Small intestine (tissue), 16 donors: ENCODE results near the gene GPR82. TPM values are rescaled to one million over a fixed set of nuclear protein-coding genes. Genes with fewer than 3 reads are reported as not detected.
"Not testable (repeated sequence)": the region's sequence is repeated elsewhere in the genome, so short reads cannot be mapped to it uniquely, and the experiment has no call there.

ENCODE experiments used
- DNase-seq, 2 donors: peaks; one replicate each; pipeline versions ENCODE4 v3.0.0 to v3.0.0-alpha.2; 2013
- FAIRE-seq: peaks from 2 replicates; lab custom pipeline; 2012; peaks lifted over from hg19 to GRCh38; lab: Jason Lieb, UNC
- H3K27ac ChIP-seq, 3 donors: one replicate each; pipeline ENCODE4 v1.5.1; 2013; ENCODE audit warnings: low read length in 2 of 3, mild to moderate bottlenecking in 2 of 3, control low read depth in 1 of 3, inconsistent platforms in 1 of 3, low read depth in 1 of 3, moderate library complexity in 1 of 3
- H3K27me3 ChIP-seq, 3 donors: one replicate each; pipeline ENCODE4 v1.6.1; 2013; ENCODE audit warnings: low read length in 3 of 3, inconsistent platforms in 1 of 3; ENCODE audit not compliant: control insufficient read depth in 3 of 3, insufficient read depth in 3 of 3
- H3K36me3 ChIP-seq, 3 donors: one replicate each; pipeline ENCODE4 v1.6.1; 2013; ENCODE audit warnings: low read length in 3 of 3, inconsistent platforms in 1 of 3, low read depth in 1 of 3, mild to moderate bottlenecking in 1 of 3, moderate library complexity in 1 of 3; ENCODE audit not compliant: control insufficient read depth in 3 of 3, insufficient read depth in 2 of 3
- H3K4me1 ChIP-seq, 3 donors: one replicate each; pipeline ENCODE4 v1.6.1; 2013; ENCODE audit warnings: low read length in 2 of 3, inconsistent platforms in 1 of 3, low read depth in 1 of 3, mild to moderate bottlenecking in 1 of 3, moderate library complexity in 1 of 3; ENCODE audit not compliant: control insufficient read depth in 3 of 3, insufficient read depth in 2 of 3
- H3K4me3 ChIP-seq, 3 donors: one replicate each; pipeline ENCODE4 v1.5.1; 2013; ENCODE audit warnings: low read length in 3 of 3, control low read depth in 1 of 3, inconsistent platforms in 1 of 3, low read depth in 1 of 3, mild to moderate bottlenecking in 1 of 3, moderate library complexity in 1 of 3
- H3K9me3 ChIP-seq, 2 donors: one replicate each; pipeline ENCODE4 v1.6.1; 2013; ENCODE audit warnings: low read depth in 1 of 2, low read length in 1 of 2; ENCODE audit not compliant: control insufficient read depth in 2 of 2, insufficient read depth in 1 of 2
- WGBS, 3 donors: extraction: QIAGEN DNeasy Blood & Tissue Kit; methylation state at CpG; one replicate each; pipeline ENCODE4 v1.1.7; 2013; 5-methylcytosine and 5-hydroxymethylcytosine counted together
- long read RNA-seq, 10 donors: transcript quantifications; one replicate each; lab custom pipeline, GENCODE V29; 2026
- polyA plus RNA-seq, 4 donors: library from polyadenylated mRNA; stranded (reverse) in 3 of 4; unstranded in 1 of 4; fragments of 200-250 nt in 3 of 4; fragments of 120-200 nt in 1 of 4; gene quantifications; one replicate each; pipeline versions ENCODE4 v1.2.1 to v1.2.3, GENCODE V29; 2013
- donor health status: healthy with polysubstance abuse.
- donor health status: control.
- donor health status: control.
- donor health status: Bipolar disorder and iron deficiency.
- donor health status: healthy.

The GPR82 gene
- 1 to 10 TPM in 1 of 4 donors, under 1 TPM in 2, not detected in 1; 0.19 to 1.3 (median 0.81) TPM for polyA plus RNA-seq
- long read RNA-seq, donor 1, transcript GPR82-201 (3 exons, 3,349 nt) = major isoform, 5 of 5 reads
- long read RNA-seq, donor 1, partial matches to known transcripts = 0 of 5 reads
- long read RNA-seq, donor 1, other reads (novel, unspliced or antisense) = 0 of 5 reads
- long read RNA-seq, donor 2, partial matches to known transcripts = 0 of 1 reads
- long read RNA-seq, donor 2, other reads (novel, unspliced or antisense) = 0 of 1 reads
- long read RNA-seq, donor 3, partial matches to known transcripts = 0 of 3 reads
- long read RNA-seq, donor 3, other reads (novel, unspliced or antisense) = 0 of 3 reads
- long read RNA-seq, donor 4 = 0 reads
- long read RNA-seq, donor 5 = 0 reads
- long read RNA-seq, donor 6, partial matches to known transcripts = 0 of 1 reads
- long read RNA-seq, donor 6, other reads (novel, unspliced or antisense) = 0 of 1 reads
- long read RNA-seq, donor 7 = 0 reads
- long read RNA-seq, donor 8 = 0 reads
- long read RNA-seq, donor 9, partial matches to known transcripts = 0 of 1 reads
- long read RNA-seq, donor 9, other reads (novel, unspliced or antisense) = 0 of 1 reads
- long read RNA-seq, donor 10, partial matches to known transcripts = 0 of 1 reads
- long read RNA-seq, donor 10, other reads (novel, unspliced or antisense) = 0 of 1 reads

- H3K9me3 ChIP-seq = peaks cover 0 to 11% of the 10 kb centered on the region in 2 donors
- DNase-seq = peak in 1 of 2 donors; percentile 8
- H3K27me3 ChIP-seq = no peaks in the 10 kb centered on the region
- H3K4me1 ChIP-seq = no peaks in the 10 kb centered on the region
- H3K4me3 ChIP-seq = peak within 1 kb of the TSS in 1 of 3 donors; percentile 19
- H3K27ac ChIP-seq = no peak within 1 kb of the TSS
- WGBS, 3 donors = 28 to 51% (median 39%) methylated on average over 2 of the region's 2 CpGs
- peaks cover 0 to 9% (median 0%) of the 10 kb centered on the region in 3 donors for H3K36me3 ChIP-seq
- no peak for FAIRE-seq
These were observed at the start of gene GPR82 for GRCh38 chrX:41723826-41724225. GPR82 (plus strand) TSS chrX:41724181; CDS start chrX:41727027, 2,846 bp downstream.

- not testable (repeated sequence) for H3K36me3 ChIP-seq, H3K4me3 ChIP-seq, DNase-seq, H3K27ac ChIP-seq, FAIRE-seq, H3K4me1 ChIP-seq, H3K9me3 ChIP-seq, H3K27me3 ChIP-seq
- WGBS, 3 donors = 91 to 96% (median 94%) methylated on average over 14 to 15 of the region's 15 CpGs
These were observed 47.6 kb upstream of the GPR82 start for GRCh38 chrX:41676361-41676760.

- no peaks in the 10 kb centered on the region for H3K9me3 ChIP-seq
- no peaks in the 10 kb centered on the region for H3K27me3 ChIP-seq
- FAIRE-seq = no peak
- H3K27ac ChIP-seq = no peak overlapping the region
- no peaks in the 10 kb centered on the region for H3K36me3 ChIP-seq
- H3K4me3 ChIP-seq = no peak overlapping the region
- no peak for DNase-seq
- H3K4me1 ChIP-seq = no peaks in the 10 kb centered on the region
- WGBS, 3 donors = 74 to 76% (median 75%) methylated on average over 6 of the region's 6 CpGs
These were observed 46.6 kb upstream of the GPR82 start for GRCh38 chrX:41677183-41678060.

- WGBS, 3 donors = 16 to 38% (median 33%) methylated on average over 3 of the region's 3 CpGs
- Histone ChIP-seq H3K27me3 (no peaks in the 10 kb centered on the region), H3K36me3 (peaks cover 0 to 9% (median 0%) of the 10 kb centered on the region in 3 donors), H3K9me3 (no peaks in the 10 kb centered on the region), H3K27ac (no peak overlapping the region), H3K4me1 (no peaks in the 10 kb centered on the region), H3K4me3 (no peak overlapping the region)
- FAIRE-seq (no peak), DNase-seq (peak in 1 of 2 donors; percentile 37)
These were observed 39.8 kb upstream of the GPR82 start for GRCh38 chrX:41684138-41684537.

GRCh38 chrX:41684940-41685339 lies 39.0 kb upstream of the GPR82 start:
- 69 to 86% (median 76%) methylated on average over 2 of the region's 2 CpGs for WGBS, 3 donors
- FAIRE-seq = no peak
- H3K36me3 ChIP-seq = peaks cover 0 to 9% (median 0%) of the 10 kb centered on the region in 3 donors

GRCh38 chrX:41686788-41687187 lies 37.2 kb upstream of the GPR82 start:
- DNase-seq (no peak), FAIRE-seq (peak; percentile 93)
- H3K9me3 ChIP-seq = no peaks in the 10 kb centered on the region
- H3K4me3 ChIP-seq = no peak overlapping the region
- no peaks in the 10 kb centered on the region for H3K27me3 ChIP-seq
- H3K4me1 ChIP-seq = no peaks in the 10 kb centered on the region
- no peak overlapping the region for H3K27ac ChIP-seq
- WGBS, 3 donors = 68 to 80% (median 78%) methylated on average over 4 of the region's 4 CpGs
- H3K36me3 ChIP-seq = peaks cover 0 to 9% (median 0%) of the 10 kb centered on the region in 3 donors

More at GRCh38 chrX:41684940-41685339, 39.0 kb upstream of the GPR82 start:
- no peaks in the 10 kb centered on the region for H3K9me3 ChIP-seq
- H3K4me3 ChIP-seq = no peak overlapping the region
- no peak overlapping the region for H3K27ac ChIP-seq
- DNase-seq = no peak
- no peaks in the 10 kb centered on the region for H3K4me1 ChIP-seq
- H3K27me3 ChIP-seq = no peaks in the 10 kb centered on the region

GRCh38 chrX:41688156-41688555 lies 35.8 kb upstream of the GPR82 start:
- H3K27me3 ChIP-seq = no peaks in the 10 kb centered on the region
- peaks cover 0 to 9% (median 0%) of the 10 kb centered on the region in 3 donors for H3K36me3 ChIP-seq
- 70 to 92% (median 73%) methylated on average over 2 of the region's 2 CpGs for WGBS, 3 donors
- no peak overlapping the region for H3K27ac ChIP-seq
- H3K9me3 ChIP-seq = no peaks in the 10 kb centered on the region
- H3K4me1 ChIP-seq = no peaks in the 10 kb centered on the region
- H3K4me3 ChIP-seq = no peak overlapping the region
- no peak for DNase-seq
- FAIRE-seq = no peak

- 60 to 79% (median 69%) methylated on average over 8 of the region's 8 CpGs for WGBS, 3 donors
These were observed 35.1 kb upstream of the GPR82 start, which contains the start of gene GPR34 for GRCh38 chrX:41688835-41689234. GPR34 (plus strand) TSS chrX:41688973; CDS start chrX:41695634, 6,661 bp downstream.

More at GRCh38 chrX:41688835-41689234, 35.1 kb upstream of the GPR82 start, which contains the start of gene GPR34:
- H3K4me1 ChIP-seq = no peaks in the 10 kb centered on the region
- peak; percentile 74 for FAIRE-seq
- no peaks in the 10 kb centered on the region for H3K9me3 ChIP-seq
- DNase-seq = peak in 1 of 2 donors; percentile 29
- H3K27me3 ChIP-seq = no peaks in the 10 kb centered on the region
- peak within 1 kb of the TSS in 1 of 3 donors; percentile 36 for H3K4me3 ChIP-seq
- no peak within 1 kb of the TSS for H3K27ac ChIP-seq
- peaks cover 0 to 9% (median 0%) of the 10 kb centered on the region in 3 donors for H3K36me3 ChIP-seq
